Liver (tissue), 9 donors: ENCODE measurements around the gene ALKBH5. TPM values are rescaled to one million over a fixed set of nuclear protein-coding genes. Genes with fewer than 3 reads are reported as not detected.

Source experiments
- DNase-seq: peaks from one replicate; pipeline ENCODE4 v3.0.0-alpha.2; 2017; ENCODE audit warnings: low spot score
- H3K27ac ChIP-seq, 2 donors: one replicate each; pipeline ENCODE4 v1.7.0; 2013; ENCODE audit warnings: inconsistent platforms in 2 of 2, low read length in 2 of 2, control low read depth in 1 of 2, low read depth in 1 of 2, mild to moderate bottlenecking in 1 of 2
- H3K27me3 ChIP-seq, 4 donors: one replicate each; pipeline versions ENCODE4 v1.6.1 to v1.7.0; 2013; ENCODE audit warnings: low read length in 3 of 4, inconsistent platforms in 1 of 4, mild to moderate bottlenecking in 1 of 4, moderate library complexity in 1 of 4; ENCODE audit not compliant: control insufficient read depth in 4 of 4, insufficient read depth in 4 of 4
- H3K36me3 ChIP-seq, 4 donors: one replicate each; pipeline versions ENCODE4 v1.6.1 to v1.7.0; 2013; ENCODE audit warnings: low read length in 3 of 4, mild to moderate bottlenecking in 3 of 4, low read depth in 1 of 4, moderate library complexity in 1 of 4; ENCODE audit not compliant: control insufficient read depth in 4 of 4, insufficient read depth in 3 of 4
- H3K4me1 ChIP-seq, 4 donors: one replicate each; pipeline versions ENCODE4 v1.6.1 to v1.7.0; 2013; ENCODE audit warnings: low read length in 3 of 4, mild to moderate bottlenecking in 3 of 4, moderate library complexity in 1 of 4; ENCODE audit not compliant: control insufficient read depth in 4 of 4, insufficient read depth in 4 of 4
- H3K4me3 ChIP-seq, 3 donors: one replicate each; pipeline versions ENCODE4 v1.6.1 to v1.7.0; 2013; ENCODE audit warnings: low read length in 3 of 3, control low read depth in 1 of 3, low read depth in 1 of 3, mild to moderate bottlenecking in 1 of 3
- H3K9ac ChIP-seq, 2 donors: one replicate each; pipeline ENCODE4 v1.7.0; 2013; ENCODE audit warnings: low read length in 2 of 2, mild to moderate bottlenecking in 2 of 2, moderate library complexity in 2 of 2, control low read depth in 1 of 2, low read depth in 1 of 2
- H3K9me3 ChIP-seq, 4 donors: one replicate each; pipeline versions ENCODE4 v1.6.1 to v1.7.0; 2013; ENCODE audit warnings: low read length in 3 of 4; ENCODE audit not compliant: control insufficient read depth in 4 of 4
- ATF3 ChIP-seq: IDR thresholded peaks from 2 replicates; pipeline ENCODE4 v1.6.1; 2016; ENCODE audit warnings: antibody characterized with exemption
- EGR1 ChIP-seq, 2 donors: IDR thresholded peaks; 2 replicates each; pipeline ENCODE4 v1.6.1; 2016 to 2018; ENCODE audit warnings: antibody characterized with exemption in 2 of 2, low read depth in 2 of 2
- FOXA1 ChIP-seq: IDR thresholded peaks from 2 replicates; pipeline ENCODE4 v1.6.1; 2016; ENCODE audit warnings: antibody characterized with exemption
- FOXA2 ChIP-seq: IDR thresholded peaks from 2 replicates; pipeline ENCODE4 v1.6.1; 2016; ENCODE audit warnings: antibody characterized with exemption
- GABPA ChIP-seq, 2 donors: IDR thresholded peaks in 1 of 2; conservative IDR thresholded peaks in 1 of 2; 2 replicates each; pipeline ENCODE4 v1.6.1; 2016; ENCODE audit warnings: antibody characterized with exemption in 2 of 2, mild to moderate bottlenecking in 1 of 2, moderate library complexity in 1 of 2
- HNF4A ChIP-seq, 2 donors: conservative IDR thresholded peaks; 2 replicates each; pipeline ENCODE4 v1.6.1; 2016; ENCODE audit warnings: antibody characterized with exemption in 2 of 2, mild to moderate bottlenecking in 2 of 2
- HNF4G ChIP-seq: IDR thresholded peaks from 2 replicates; pipeline ENCODE4 v1.6.1; 2016; ENCODE audit warnings: antibody characterized with exemption
- JUND ChIP-seq, 2 donors: IDR thresholded peaks; 2 replicates each; pipeline ENCODE4 v1.6.1; 2016; ENCODE audit warnings: antibody characterized with exemption in 2 of 2
- NR2F2 ChIP-seq: IDR thresholded peaks from 2 replicates; pipeline ENCODE4 v1.6.1; 2016; ENCODE audit warnings: antibody characterized with exemption
- RAD21 ChIP-seq, 2 donors: IDR thresholded peaks; 2 replicates each; pipeline ENCODE4 v1.6.1; 2016; ENCODE audit warnings: antibody characterized with exemption in 2 of 2, mild to moderate bottlenecking in 2 of 2
- REST ChIP-seq: IDR thresholded peaks from 2 replicates; pipeline ENCODE4 v1.6.1; 2016; ENCODE audit warnings: antibody characterized with exemption, mild to moderate bottlenecking
- SP1 ChIP-seq: IDR thresholded peaks from 2 replicates; pipeline ENCODE4 v1.6.1; 2018; ENCODE audit warnings: antibody characterized with exemption, mild to moderate bottlenecking
- TAF1 ChIP-seq: conservative IDR thresholded peaks from 2 replicates; pipeline ENCODE4 v1.6.1; 2016; ENCODE audit warnings: antibody characterized with exemption, mild to moderate bottlenecking
- YY1 ChIP-seq: IDR thresholded peaks from 2 replicates; pipeline ENCODE4 v1.6.1; 2016; ENCODE audit warnings: antibody characterized with exemption, mild to moderate bottlenecking
- ZBTB33 ChIP-seq: IDR thresholded peaks from 2 replicates; pipeline ENCODE4 v1.6.1; 2016; ENCODE audit warnings: antibody characterized with exemption
- WGBS: extraction: QIAGEN DNeasy Blood & Tissue Kit; methylation state at CpG from one replicate; pipeline ENCODE4 v1.1.7; 2013; 5-methylcytosine and 5-hydroxymethylcytosine counted together
- polyA plus RNA-seq, 2 donors: library from polyadenylated mRNA; stranded (reverse) in 1 of 2; unstranded in 1 of 2; fragments of 200-250 nt in 1 of 2; fragments of >200 nt in 1 of 2; fragmentation: Nextera tagmentation in 1 of 2; extraction: Ambion mirVana in 1 of 2; gene quantifications; one replicate each; pipeline versions ENCODE4 v1.2.1 to v1.2.3, GENCODE V29; 2013 to 2015
- total RNA-seq, 2 donors: library from RNA; depleted of rRNA; stranded (reverse); fragments of >200 nt; gene quantifications; one replicate each; pipeline ENCODE4 v1.2.3, GENCODE V29; 2014
- TF ChIP-seq, protein P1 (sequence below): fragments of 150-350 bp; IDR thresholded peaks from 2 replicates; pipeline ENCODE4 v1.5.1; 2017; ENCODE audit warnings: improper control_type of control experiment, low read depth, low read length; ENCODE audit not compliant: missing input control
- donor health status: healthy.
- donor health status: healthy.
- donor health status: healthy.
- donor health status: healthy.
- donor health status: healthy.

Gene ALKBH5
- total and polyA plus RNA-seq, 4 donors = 30.5 to 67.8 (median 46.3) TPM

DNA sequence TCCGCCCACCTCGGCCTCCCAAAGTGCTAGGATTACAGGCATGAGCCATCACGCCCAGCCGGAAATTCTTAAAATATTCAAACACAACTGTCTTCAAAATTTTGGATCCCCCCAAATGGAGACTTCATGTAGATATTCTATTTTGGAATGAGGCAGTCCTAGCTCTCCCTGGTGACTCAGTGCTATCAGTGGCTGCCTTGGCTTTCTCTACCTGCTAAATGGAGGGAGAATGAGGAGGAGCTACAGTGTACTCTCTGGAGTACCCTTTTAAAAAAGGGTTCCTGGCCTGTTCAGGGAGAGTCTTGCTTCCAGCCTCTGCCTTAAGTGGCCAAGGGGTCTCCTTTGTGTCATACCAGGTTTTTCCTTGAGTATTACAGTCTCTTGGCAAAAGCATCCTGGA, 10.8 kb downstream of the ALKBH5 start:
- TF ChIP-seq JUND (IDR thresholded peaks at IDR 0.05) (no peak), ZBTB33 (no peak), ATF3 (no peak), FOXA1 (no peak), GABPA (IDR thresholded peaks at IDR 0.05 in 1 of 2, conservative IDR thresholded peaks at IDR 0.05 in 1 of 2) (no peak), EGR1 (IDR thresholded peaks at IDR 0.05; ENCODE audit: low read depth in 2 of 2) (no peak), RAD21 (IDR thresholded peaks at IDR 0.05) (no peak), TAF1 (no peak), SP1 (no peak), HNF4A (conservative IDR thresholded peaks at IDR 0.05) (no peak), REST (no peak), FOXA2 (no peak), NR2F2 (no peak)
- TF ChIP-seq, protein P1, sequence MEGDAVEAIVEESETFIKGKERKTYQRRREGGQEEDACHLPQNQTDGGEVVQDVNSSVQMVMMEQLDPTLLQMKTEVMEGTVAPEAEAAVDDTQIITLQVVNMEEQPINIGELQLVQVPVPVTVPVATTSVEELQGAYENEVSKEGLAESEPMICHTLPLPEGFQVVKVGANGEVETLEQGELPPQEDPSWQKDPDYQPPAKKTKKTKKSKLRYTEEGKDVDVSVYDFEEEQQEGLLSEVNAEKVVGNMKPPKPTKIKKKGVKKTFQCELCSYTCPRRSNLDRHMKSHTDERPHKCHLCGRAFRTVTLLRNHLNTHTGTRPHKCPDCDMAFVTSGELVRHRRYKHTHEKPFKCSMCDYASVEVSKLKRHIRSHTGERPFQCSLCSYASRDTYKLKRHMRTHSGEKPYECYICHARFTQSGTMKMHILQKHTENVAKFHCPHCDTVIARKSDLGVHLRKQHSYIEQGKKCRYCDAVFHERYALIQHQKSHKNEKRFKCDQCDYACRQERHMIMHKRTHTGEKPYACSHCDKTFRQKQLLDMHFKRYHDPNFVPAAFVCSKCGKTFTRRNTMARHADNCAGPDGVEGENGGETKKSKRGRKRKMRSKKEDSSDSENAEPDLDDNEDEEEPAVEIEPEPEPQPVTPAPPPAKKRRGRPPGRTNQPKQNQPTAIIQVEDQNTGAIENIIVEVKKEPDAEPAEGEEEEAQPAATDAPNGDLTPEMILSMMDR = no peak
- no peak overlapping the region for H3K9ac ChIP-seq
- WGBS = 98% methylated on average over 4 of the region's 4 CpGs
- no peak overlapping the region for H3K4me3 ChIP-seq
- no peaks in the 10 kb centered on the region for H3K9me3 ChIP-seq
- H3K27me3 ChIP-seq = no peaks in the 10 kb centered on the region
- no peak overlapping the region for H3K27ac ChIP-seq
- H3K4me1 ChIP-seq = peaks cover 20 to 37% (median 26%) of the 10 kb centered on the region in 4 donors
- no peak for DNase-seq
- peaks cover 5 to 39% (median 23%) of the 10 kb centered on the region in 4 donors for H3K36me3 ChIP-seq

GRCh38 chr17:18194804-18195203, 11.2 kb downstream of the ALKBH5 start:
- TF ChIP-seq FOXA2 (no peak), YY1 (no peak), NR2F2 (no peak), GABPA (IDR thresholded peaks at IDR 0.05 in 1 of 2, conservative IDR thresholded peaks at IDR 0.05 in 1 of 2) (no peak), EGR1 (IDR thresholded peaks at IDR 0.05; ENCODE audit: low read depth in 2 of 2) (no peak), JUND (IDR thresholded peaks at IDR 0.05) (no peak), HNF4G (no peak)
- 86% methylated on average over 4 of the region's 4 CpGs for WGBS
- Histone ChIP-seq H3K9ac (no peak overlapping the region), H3K9me3 (no peaks in the 10 kb centered on the region), H3K4me3 (no peak overlapping the region), H3K27ac (no peak overlapping the region), H3K36me3 (peaks cover 5 to 39% (median 23%) of the 10 kb centered on the region in 4 donors), H3K27me3 (no peaks in the 10 kb centered on the region), H3K4me1 (peaks cover 19 to 33% (median 22%) of the 10 kb centered on the region in 4 donors)
- no peak for DNase-seq
